Measurements from ENCODE around the gene OR4K14. TPM values are rescaled to one million over a fixed set of nuclear protein-coding genes. Genes with fewer than 3 reads are reported as not detected.

The OR4K14 gene
- total RNA-seq, 4 donors from 2014 or later, result not detected

- Histone ChIP-seq H3K4me3 (no peak within 1 kb of the TSS), H3K36me3 (no peaks in the 10 kb centered on the region), H3K4me1 (no peaks in the 10 kb centered on the region), H3K27me3 (no peaks in the 10 kb centered on the region), H3K27ac (no peak within 1 kb of the TSS), H3K9me3 (peaks cover 0 to under 1% of the 10 kb centered on the region in 2 donors)
- TF ChIP-seq CTCF (IDR thresholded peaks at IDR 0.05) (no peak), POLR2AphosphoS5 (IDR thresholded peaks at IDR 0.05) (no peak), EP300 (IDR thresholded peaks at IDR 0.05; ENCODE audit: low read depth) (no peak), POLR2A (IDR thresholded peaks at IDR 0.05) (no peak)
- in situ Hi-C loops (cut with MboI; ENCODE audit: low pct_ligation_motif_present in 1 of 4, low pct_unique_long_range_greater_than_20kb in 1 of 4, low sequenced_read_pairs in 3 of 4), result no loop called here
- intact Hi-C loops (cut with DNase I; ENCODE audit: low total_unique reads), result no loop called here
- no peak for DNase-seq
- WGBS, 2 donors (ENCODE audit: low coverage in 1 of 2), result 89 to 95% methylated on average over 4 of the region's 4 CpGs
Measured at GRCh38 chr14:20035938-20036337, 16.8 kb upstream of the OR4K14 start, which contains the start of gene OR4K13. Gene OR4K13 (minus strand): TSS chr14:20036038. CDS start chr14:20034758, 1,280 bp downstream.

- TF ChIP-seq POLR2AphosphoS5 (IDR thresholded peaks at IDR 0.05) (no peak), POLR2A (IDR thresholded peaks at IDR 0.05) (no peak), CTCF (IDR thresholded peaks at IDR 0.05) (no peak), EP300 (IDR thresholded peaks at IDR 0.05; ENCODE audit: low read depth) (no peak)
- Histone ChIP-seq H3K27me3 (no peaks in the 10 kb centered on the region), H3K4me3 (no peak overlapping the region), H3K9me3 (peaks cover 0 to 2% of the 10 kb centered on the region in 2 donors), H3K4me1 (no peaks in the 10 kb centered on the region), H3K36me3 (no peaks in the 10 kb centered on the region), H3K27ac (no peak overlapping the region)
- in situ Hi-C loops (cut with MboI; ENCODE audit: low pct_ligation_motif_present in 1 of 4, low pct_unique_long_range_greater_than_20kb in 1 of 4, low sequenced_read_pairs in 3 of 4) (no loop called here), intact Hi-C loops (cut with DNase I; ENCODE audit: low total_unique reads) (no loop called here)
- no peak for DNase-seq
- 67 to 68% methylated on average over 3 of the region's 3 CpGs for WGBS, 2 donors (ENCODE audit: low coverage in 1 of 2)
Measured at GRCh38 chr14:20035449-20035848, 16.3 kb upstream of the OR4K14 start.

GRCh38 chr14:20031058-20031457, 12.0 kb upstream of the OR4K14 start:
- WGBS, 2 donors (ENCODE audit: low coverage in 1 of 2), result 76 to 78% methylated on average over 6 of the region's 6 CpGs
- DNase-seq, result no peak

GRCh38 chr14:20008156-20008555, 11.0 kb downstream of the OR4K14 start:
- Histone ChIP-seq H3K4me1 (no peaks in the 10 kb centered on the region), H3K27me3 (no peaks in the 10 kb centered on the region), H3K4me3 (no peak overlapping the region), H3K27ac (no peak overlapping the region), H3K9me3 (peaks cover 0 to 3% of the 10 kb centered on the region in 2 donors), H3K36me3 (no peaks in the 10 kb centered on the region)
- DNase-seq, result no peak
- TF ChIP-seq EP300 (IDR thresholded peaks at IDR 0.05; ENCODE audit: low read depth) (no peak), POLR2AphosphoS5 (IDR thresholded peaks at IDR 0.05) (no peak), POLR2A (IDR thresholded peaks at IDR 0.05) (no peak), CTCF (IDR thresholded peaks at IDR 0.05) (no peak)
- in situ Hi-C loops (cut with MboI; ENCODE audit: low pct_ligation_motif_present in 1 of 4, low pct_unique_long_range_greater_than_20kb in 1 of 4, low sequenced_read_pairs in 3 of 4) (no loop called here), intact Hi-C loops (cut with DNase I; ENCODE audit: low total_unique reads) (no loop called here)

More at GRCh38 chr14:20031058-20031457, 12.0 kb upstream of the OR4K14 start:
- TF ChIP-seq POLR2A (IDR thresholded peaks at IDR 0.05), result no peak
- TF ChIP-seq CTCF (IDR thresholded peaks at IDR 0.05), result no peak
- TF ChIP-seq POLR2AphosphoS5 (IDR thresholded peaks at IDR 0.05), result no peak
- TF ChIP-seq EP300 (IDR thresholded peaks at IDR 0.05; ENCODE audit: low read depth), result no peak
- in situ Hi-C loops (cut with MboI; ENCODE audit: low pct_ligation_motif_present in 1 of 4, low pct_unique_long_range_greater_than_20kb in 1 of 4, low sequenced_read_pairs in 3 of 4), result no loop called here
- intact Hi-C loops (cut with DNase I; ENCODE audit: low total_unique reads), result no loop called here
- no peak overlapping the region for H3K4me3 ChIP-seq
- H3K36me3 ChIP-seq, result no peaks in the 10 kb centered on the region
- H3K27ac ChIP-seq, result no peak overlapping the region
- peaks cover 0 to 2% of the 10 kb centered on the region in 2 donors for H3K9me3 ChIP-seq
- H3K4me1 ChIP-seq, result no peaks in the 10 kb centered on the region
- no peaks in the 10 kb centered on the region for H3K27me3 ChIP-seq
